ENCODE data around the gene MTG1. TPM values are rescaled to one million over a fixed set of nuclear protein-coding genes. Genes with fewer than 3 reads are reported as not detected.
"Not testable (repeated sequence)": the region's sequence is repeated elsewhere in the genome, so short reads cannot be mapped to it uniquely, and the experiment has no call there.

Gene MTG1
- polyA plus RNA-seq, 3 donors, result 13.0 to 45.8 (median 17.1) TPM

- Mint-ChIP-seq H3K36me3 (peaks cover 73 to 88% of the 10 kb centered on the region in 2 donors), H3K4me3 (no peak overlapping the region), H3K27ac (no peak overlapping the region), H3K9me3 (peaks cover 40 to 68% (median 49%) of the 10 kb centered on the region in 7 donors), H3K27me3 (ENCODE audit: low read depth in 3 of 3) (peaks cover 0 to 2% (median 1%) of the 10 kb centered on the region in 3 donors), H3K4me1 (no peaks in the 10 kb centered on the region)
- Histone ChIP-seq H2AFZ (ENCODE audit: insufficient read depth, low read depth, low read length, poor library complexity, severe bottlenecking) (no peak overlapping the region), H3K9ac (ENCODE audit: insufficient read depth, low read length, poor library complexity, severe bottlenecking) (no peak overlapping the region), H3K27me3 (ENCODE audit: control insufficient read depth in 2 of 2, insufficient read depth in 2 of 2, low read length in 2 of 2) (no peaks in the 10 kb centered on the region), H3K79me2 (ENCODE audit: insufficient read depth, low read length) (peaks cover 7% of the 10 kb centered on the region), H3K4me3 (replicated peaks in 1 of 3; ENCODE audit: low read depth in 2 of 3, low read length in 3 of 3) (no peak overlapping the region), H3K4me1 (ENCODE audit: control insufficient read depth in 1 of 2, insufficient read depth in 2 of 2, low read length in 2 of 2) (no peaks in the 10 kb centered on the region), H4K20me1 (ENCODE audit: insufficient read depth, low read length) (no peaks in the 10 kb centered on the region), H3K27ac (ENCODE audit: low read depth in 1 of 2, low read length in 2 of 2) (no peak overlapping the region), H3K36me3 (replicated peaks in 1 of 2; ENCODE audit: control insufficient read depth in 1 of 2, insufficient read depth in 2 of 2, low read length in 2 of 2) (peaks cover 46 to 74% of the 10 kb centered on the region in 2 donors), H3K4me2 (replicated peaks; ENCODE audit: extremely low read depth, low read length, poor library complexity, severe bottlenecking) (no peak overlapping the region), H3K9me3 (replicated peaks in 1 of 2; ENCODE audit: control insufficient read depth in 1 of 2, insufficient read depth in 1 of 2, low read length in 2 of 2) (peaks cover 23 to 30% of the 10 kb centered on the region in 2 donors)
- no peak for DNase-seq
- no peak for TF ChIP-seq CTCF (IDR thresholded peaks at IDR 0.05)
- intact Hi-C loops (cut with micrococcal nuclease), result no loop called here
These were observed 18.4 kb downstream of the MTG1 start for GRCh38 chr10:133412381-133412711.

- H3K27me3 ChIP-seq (ENCODE audit: control insufficient read depth in 2 of 2, insufficient read depth in 2 of 2, low read length in 2 of 2); H3K4me1 ChIP-seq (ENCODE audit: control insufficient read depth in 1 of 2, insufficient read depth in 2 of 2, low read length in 2 of 2); intact Hi-C loops (cut with micrococcal nuclease); H3K4me3 Mint-ChIP-seq; H3K4me3 ChIP-seq (replicated peaks in 1 of 3; ENCODE audit: low read depth in 2 of 3, low read length in 3 of 3); H3K27me3 Mint-ChIP-seq (ENCODE audit: low read depth in 3 of 3); H3K4me2 ChIP-seq (replicated peaks; ENCODE audit: extremely low read depth, low read length, poor library complexity, severe bottlenecking); DNase-seq; H3K4me1 Mint-ChIP-seq; H4K20me1 ChIP-seq (ENCODE audit: insufficient read depth, low read length); H3K9ac ChIP-seq (ENCODE audit: insufficient read depth, low read length, poor library complexity, severe bottlenecking); H2AFZ ChIP-seq (ENCODE audit: insufficient read depth, low read depth, low read length, poor library complexity, severe bottlenecking); H3K27ac Mint-ChIP-seq; H3K27ac ChIP-seq (ENCODE audit: low read depth in 1 of 2, low read length in 2 of 2); H3K79me2 ChIP-seq (ENCODE audit: insufficient read depth, low read length): not testable (repeated sequence)
- H3K9me3 ChIP-seq (replicated peaks in 1 of 2; ENCODE audit: control insufficient read depth in 1 of 2, insufficient read depth in 1 of 2, low read length in 2 of 2), result peaks cover 23 to 30% of the 10 kb centered on the region in 2 donors
- H3K36me3 ChIP-seq (replicated peaks in 1 of 2; ENCODE audit: control insufficient read depth in 1 of 2, insufficient read depth in 2 of 2, low read length in 2 of 2), result peaks cover 40 to 66% of the 10 kb centered on the region in 2 donors
- Mint-ChIP-seq H3K36me3 (peaks cover 60 to 83% of the 10 kb centered on the region in 2 donors), H3K9me3 (peaks cover 39 to 64% (median 47%) of the 10 kb centered on the region in 7 donors)
- WGBS (ENCODE audit: insufficient coverage), result 93% methylated on average over 5 of the region's 23 CpGs
These were observed 20.4 kb downstream of the MTG1 start for GRCh38 chr10:133414401-133414800.

All from CD14-positive monocyte (primary cell).